COLO668 (cell line): ENCODE results near the gene EFCAB8.
"Not testable (repeated sequence)": the region's sequence is repeated elsewhere in the genome, so short reads cannot be mapped to it uniquely, and the experiment has no call there.

ENCODE experiments used
- DNase-seq: peaks from one replicate; lab custom pipeline; 2025; ENCODE audit not compliant: unreplicated experiment; lab: John Stamatoyannopoulos, UW

The EFCAB8 gene

DNA sequence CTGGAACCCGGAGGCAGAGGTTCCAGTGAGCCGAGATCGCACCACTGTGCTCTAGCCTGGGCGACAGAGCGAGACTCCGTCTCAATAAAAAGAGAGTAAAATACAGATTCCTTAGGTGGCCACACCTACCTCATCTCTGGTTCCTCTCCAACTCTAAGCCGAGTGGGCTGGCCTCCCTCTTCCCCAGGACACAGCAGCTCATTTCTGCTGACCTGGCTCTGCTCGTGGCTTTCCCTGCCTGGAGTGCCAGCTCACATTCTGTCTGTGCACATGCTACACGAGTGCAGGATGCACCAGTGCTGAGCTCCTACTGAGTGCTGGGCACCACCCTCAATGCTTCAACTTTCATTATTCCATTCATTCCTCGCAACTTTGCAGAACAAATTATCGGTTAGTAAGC is 28.8 kb downstream of the EFCAB8 start:
- DNase-seq = no peak

GRCh38 chr20:32888636-32889035 is 29.9 kb downstream of the EFCAB8 start:
- no peak for DNase-seq

GRCh38 chr20:32889281-32889680 is 30.6 kb downstream of the EFCAB8 start:
- no peak for DNase-seq

DNA sequence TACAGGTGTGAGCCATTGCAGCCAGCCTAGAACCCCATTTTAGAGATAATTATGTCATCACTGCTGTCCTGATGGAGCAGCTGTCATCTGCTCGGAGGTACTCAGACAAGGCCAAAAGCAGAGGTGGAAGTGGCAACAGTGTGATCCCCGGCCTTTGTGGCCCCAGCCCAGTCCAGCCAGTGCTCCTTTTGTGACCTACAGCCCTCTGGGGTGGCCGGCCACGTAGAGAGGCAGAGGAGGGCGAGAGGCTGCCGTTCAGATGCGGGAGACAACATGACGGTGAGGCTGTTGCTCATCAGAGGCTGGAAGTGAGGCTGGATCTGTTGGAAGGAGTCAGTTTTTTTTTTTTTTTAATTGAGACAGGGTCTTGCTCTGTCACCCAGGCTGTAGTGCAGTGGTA is 32.8 kb downstream of the EFCAB8 start:
- no peak for DNase-seq

DNA sequence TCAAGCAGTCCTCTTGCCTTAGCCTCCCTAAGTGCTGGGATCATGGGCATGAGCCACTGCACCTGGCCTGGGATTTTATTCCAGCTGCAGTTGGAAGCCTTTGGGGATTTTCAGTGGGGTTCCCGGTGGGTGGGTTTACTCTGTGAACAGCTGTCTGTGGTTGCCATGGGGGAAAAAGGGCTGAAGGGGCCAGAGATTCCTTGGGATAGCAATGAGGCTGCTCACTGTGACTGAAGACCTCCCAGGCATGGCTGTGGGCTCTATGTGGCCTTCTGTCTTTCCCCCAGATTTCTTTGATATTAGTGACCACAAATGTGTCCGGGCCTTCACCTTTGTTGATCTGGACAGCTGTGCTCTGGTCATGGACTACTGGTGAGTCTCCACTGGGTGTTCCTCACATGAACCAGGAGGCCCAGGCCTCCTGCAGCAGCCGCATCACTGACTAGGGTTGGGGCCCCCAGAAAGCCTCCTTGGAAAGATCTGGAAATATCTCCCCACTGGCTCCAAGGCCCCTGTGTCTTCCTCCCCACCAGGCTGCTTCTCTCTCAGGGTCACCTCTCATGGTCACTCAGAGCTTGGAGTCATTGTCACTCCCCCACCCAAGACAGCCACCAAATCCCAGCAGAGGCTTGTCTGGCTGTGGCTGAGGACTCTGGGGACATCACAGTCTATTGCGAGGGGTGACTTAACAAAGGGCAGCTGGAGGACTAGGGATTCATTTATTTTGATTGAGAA is 33.4 kb downstream of the EFCAB8 start:
- DNase-seq = no peak

DNA sequence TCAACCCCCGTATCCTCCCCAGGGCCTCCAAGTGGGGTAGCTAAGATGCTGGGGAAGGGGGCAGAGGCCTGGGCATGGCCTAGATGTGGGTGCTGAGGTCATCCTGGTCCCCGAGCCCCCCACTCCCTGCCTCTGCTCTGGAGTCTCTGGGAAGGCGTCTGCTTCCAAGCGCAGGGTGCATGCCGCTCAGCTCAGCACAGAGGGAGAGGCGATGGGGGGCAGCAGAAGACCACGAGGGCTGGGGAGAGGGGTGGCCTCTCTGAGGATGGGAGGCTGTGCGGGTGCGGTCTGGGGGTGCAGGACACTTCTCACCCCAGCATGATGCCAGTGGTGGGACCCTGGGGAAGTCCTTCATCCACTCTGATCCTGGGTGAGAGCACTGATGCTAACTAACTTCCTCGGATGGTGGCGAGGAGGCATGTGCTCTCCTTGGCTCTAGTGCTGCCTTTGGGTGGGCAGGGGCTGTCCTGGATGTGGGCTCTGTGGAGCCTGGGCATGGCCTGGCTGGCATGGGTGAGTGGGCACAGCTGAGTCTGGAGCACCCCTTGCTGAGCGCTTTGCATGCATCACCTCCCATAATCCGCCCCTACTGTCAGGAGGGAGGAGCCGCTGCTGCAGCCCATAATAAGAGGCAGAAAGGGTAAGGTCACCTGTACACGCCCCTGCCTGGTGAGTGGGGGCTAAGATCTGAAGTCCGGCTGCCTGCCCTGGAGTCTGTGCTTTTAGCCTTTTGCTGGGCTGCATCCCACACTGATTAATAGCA is 34.7 kb downstream of the EFCAB8 start:
- DNase-seq = no peak

GRCh38 chr20:32894026-32894483 is 35.3 kb downstream of the EFCAB8 start:
- peak; percentile 33 for DNase-seq

GRCh38 chr20:32894711-32895355 is 36.1 kb downstream of the EFCAB8 start:
- DNase-seq = no peak

- DNase-seq = no peak
Observed at GRCh38 chr20:32896521-32897280, 38.0 kb downstream of the EFCAB8 start.

- DNase-seq = no peak
Observed at GRCh38 chr20:32898729-32899128, 40.0 kb downstream of the EFCAB8 start.

GRCh38 chr20:32902456-32903420 is 44.0 kb downstream of the EFCAB8 start:
- DNase-seq = peak; percentile 47

GRCh38 chr20:32903666-32904175 is 45.0 kb downstream of the EFCAB8 start:
- no peak for DNase-seq

DNA sequence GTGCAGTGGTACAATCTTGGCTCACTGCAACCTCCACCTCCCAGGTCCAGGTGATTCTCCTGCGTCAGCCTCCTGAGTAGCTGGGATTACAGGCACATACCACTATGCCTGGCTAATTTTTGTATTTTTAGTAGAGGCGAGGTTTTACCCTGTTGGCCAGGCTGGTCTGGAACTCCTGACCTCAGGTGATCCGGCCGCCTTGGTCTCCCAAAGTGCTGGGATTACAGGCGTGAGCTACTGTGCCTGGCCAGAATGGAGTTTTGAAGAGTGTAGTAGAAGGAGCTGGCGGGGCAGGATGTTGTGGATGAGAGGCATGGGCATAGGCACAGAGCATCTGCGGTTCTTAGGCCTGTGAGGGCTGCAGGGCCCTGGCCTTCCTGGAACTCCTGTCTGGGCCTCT is 46.0 kb downstream of the EFCAB8 start:
- DNase-seq = not testable (repeated sequence)

DNA sequence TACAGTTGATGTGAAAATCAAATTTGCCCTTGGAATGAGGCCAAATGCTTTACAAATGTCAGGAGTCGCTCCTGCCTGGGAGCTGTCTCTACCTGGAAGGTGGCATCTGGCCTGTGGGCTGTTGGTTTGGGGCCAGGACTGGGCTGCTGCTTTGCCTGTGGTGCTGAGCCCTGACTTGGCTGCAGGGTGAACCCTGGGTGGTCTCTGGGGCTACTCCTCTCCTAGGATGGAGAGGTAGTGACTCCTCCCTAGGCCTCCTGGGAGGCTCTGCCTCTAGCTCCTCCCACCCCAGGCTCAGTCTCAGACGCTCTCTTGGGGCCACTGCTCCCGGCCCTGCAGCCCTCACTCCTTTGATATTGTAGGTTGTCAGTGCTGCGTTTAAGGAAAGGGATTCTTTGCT is 47.5 kb downstream of the EFCAB8 start:
- DNase-seq = no peak

DNA sequence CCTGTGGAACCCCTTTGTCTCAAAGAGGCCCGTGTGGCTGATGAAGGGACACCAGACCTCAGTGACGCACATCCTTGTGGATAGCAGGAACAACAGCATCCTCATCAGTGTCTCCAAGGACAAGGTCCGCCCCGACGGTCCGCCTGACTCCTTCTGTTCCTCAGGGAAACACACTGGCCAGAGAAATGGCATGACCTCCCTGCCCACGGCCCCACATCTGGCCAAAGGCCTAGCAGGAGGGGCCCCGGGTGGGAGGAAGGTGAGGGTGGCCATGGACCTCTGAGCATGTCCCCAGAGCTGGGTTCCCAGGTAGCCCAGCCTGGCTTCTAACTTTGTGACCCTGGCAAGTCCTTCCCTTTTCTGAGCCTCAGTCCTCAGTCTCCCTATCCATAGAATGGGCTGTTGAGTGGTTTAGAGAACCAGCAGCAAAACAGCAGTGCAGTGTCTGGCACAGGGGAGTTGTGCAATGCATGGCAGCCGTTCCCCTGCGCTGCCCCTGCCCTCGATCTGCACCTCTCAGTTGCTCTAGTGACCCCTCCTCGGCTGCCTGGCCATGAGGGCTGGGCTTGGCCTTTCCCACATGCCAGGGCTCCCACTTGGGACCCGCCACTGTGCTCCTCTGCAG is 48.3 kb downstream of the EFCAB8 start:
- no peak for DNase-seq

DNA sequence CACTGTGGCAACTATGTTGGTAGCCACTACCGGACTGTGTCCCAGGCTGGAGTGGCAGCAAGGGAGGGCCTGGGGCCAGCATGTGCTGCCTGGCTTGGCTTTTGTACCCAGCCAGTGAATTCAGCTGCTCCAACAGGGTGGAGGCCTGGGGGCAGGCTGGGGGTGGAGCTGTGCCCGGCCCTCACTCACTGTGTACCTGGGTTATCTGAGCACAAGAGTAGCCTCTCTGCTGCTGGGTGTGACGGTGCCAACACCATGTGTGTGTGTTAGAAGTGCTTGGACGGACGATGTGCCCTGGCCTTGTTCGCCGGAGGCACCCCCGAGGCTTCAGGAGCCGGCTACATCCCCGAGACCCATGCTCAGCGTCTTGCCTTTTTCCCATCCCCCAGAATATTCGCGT is 49.2 kb downstream of the EFCAB8 start:
- DNase-seq = no peak

- DNase-seq = no peak
Observed at GRCh38 chr20:32908334-32909292, 49.9 kb downstream of the EFCAB8 start.

- no peak for DNase-seq
Observed at GRCh38 chr20:32909451-32909850, 50.7 kb downstream of the EFCAB8 start.
